Rectal smooth muscle tissue (tissue), 1 donor: ENCODE measurements around the gene SEBOX.

Experiments used
- H3K27ac ChIP-seq: one replicate; pipeline ENCODE4 v1.7.0; 2013; ENCODE audit warnings: low read depth, low read length, inconsistent platforms
- H3K27me3 ChIP-seq: one replicate; pipeline ENCODE4 v1.7.0; 2013; ENCODE audit warnings: low read length; ENCODE audit not compliant: control insufficient read depth, insufficient read depth
- H3K36me3 ChIP-seq: one replicate; pipeline ENCODE4 v1.7.0; 2013; ENCODE audit warnings: low read length; ENCODE audit not compliant: control insufficient read depth, insufficient read depth
- H3K4me1 ChIP-seq: one replicate; pipeline ENCODE4 v1.7.0; 2013; ENCODE audit warnings: low read length; ENCODE audit not compliant: control insufficient read depth, insufficient read depth
- H3K4me3 ChIP-seq: one replicate; pipeline ENCODE4 v1.7.0; 2013; ENCODE audit warnings: low read length
- H3K9ac ChIP-seq: one replicate; pipeline ENCODE4 v1.7.0; 2013; ENCODE audit warnings: low read length

The SEBOX gene

GRCh38 chr17:28317099-28317965 is 47.7 kb downstream of the SEBOX start:
- H3K36me3 ChIP-seq = no peaks in the 10 kb centered on the region
- H3K9ac ChIP-seq = no peak overlapping the region
- no peak overlapping the region for H3K4me3 ChIP-seq
- peaks cover 4% of the 10 kb centered on the region for H3K4me1 ChIP-seq
- H3K27ac ChIP-seq = no peak overlapping the region
- no peaks in the 10 kb centered on the region for H3K27me3 ChIP-seq

- Histone ChIP-seq H3K27me3 (no peaks in the 10 kb centered on the region), H3K27ac (no peak overlapping the region), H3K4me1 (peaks cover 4% of the 10 kb centered on the region), H3K36me3 (no peaks in the 10 kb centered on the region), H3K9ac (no peak overlapping the region), H3K4me3 (no peak overlapping the region)
Observed at GRCh38 chr17:28315846-28316705, 48.9 kb downstream of the SEBOX start.

- Histone ChIP-seq H3K4me1 (no peaks in the 10 kb centered on the region), H3K9ac (no peak overlapping the region), H3K4me3 (no peak overlapping the region), H3K27me3 (no peaks in the 10 kb centered on the region), H3K27ac (no peak overlapping the region), H3K36me3 (no peaks in the 10 kb centered on the region)
Observed at GRCh38 chr17:28313841-28314240, 51.2 kb downstream of the SEBOX start.
